ENCODE data around the gene ATP6V1B1.

- TF ChIP-seq CTCF (IDR thresholded peaks at IDR 0.05) (no peak), EP300 (IDR thresholded peaks at IDR 0.05) (no peak), POLR2A (IDR thresholded peaks at IDR 0.05) (no peak), POLR2AphosphoS5 (IDR thresholded peaks at IDR 0.05) (no peak)
Measured at GRCh38 chr2:70932631-70933230, 3.0 kb upstream of the ATP6V1B1 start.

All from sigmoid colon (tissue), 4 donors.